Stomach (tissue), 9 donors: ENCODE measurements around the gene DCAF6. TPM values are rescaled to one million over a fixed set of nuclear protein-coding genes. Genes with fewer than 3 reads are reported as not detected.
A peak's percentile ranks its signal among the peaks of the same experiment; 100 is the strongest.

Experiments used
- DNase-seq, 2 donors: peaks; one replicate each; pipeline versions ENCODE4 v3.0.0 to v3.0.0-alpha.2; 2013 to 2019
- H3K27ac ChIP-seq, 5 donors: fragments of 200-600 bp in 4 of 5; sonication (generic) in 4 of 5; one replicate each; pipeline ENCODE4 v1.5.1; 2013 to 2019; ENCODE audit warnings: mild to moderate bottlenecking in 1 of 5, moderate library complexity in 1 of 5
- H3K27me3 ChIP-seq, 3 donors: fragments of 200-600 bp; sonication (generic); one replicate each; pipeline ENCODE4 v1.5.1; 2017 to 2019; ENCODE audit warnings: mixed run types in 1 of 3
- H3K36me3 ChIP-seq, 4 donors: fragments of 200-600 bp; sonication (generic); 1 replicate in 3 of 4; 2 replicates in 1 of 4; pipeline ENCODE4 v1.5.1; 2016 to 2019
- H3K4me1 ChIP-seq, 4 donors: fragments of 200-600 bp; sonication (generic); one replicate each; pipeline ENCODE4 v1.5.1; 2016 to 2019
- H3K4me3 ChIP-seq, 4 donors: fragments of 200-600 bp; sonication (generic) in 3 of 4; one replicate each; pipeline ENCODE4 v1.5.1; 2016 to 2019; ENCODE audit warnings: mild to moderate bottlenecking in 1 of 4
- H3K9me3 ChIP-seq, 4 donors: fragments of 200-600 bp; sonication (generic); one replicate each; pipeline ENCODE4 v1.5.1; 2016 to 2019
- CTCF ChIP-seq, 7 experiments: fragments of 450-650 bp in 4 of 7; fragments of 200-600 bp in 3 of 7; sonication (generic) in 3 of 7; IDR thresholded peaks; one replicate each; pipeline ENCODE4 v1.5.1; 2016 to 2019; ENCODE audit warnings: antibody characterized with exemption in 7 of 7, control low read depth in 2 of 7, mild to moderate bottlenecking in 1 of 7
- EP300 ChIP-seq: sonication (generic); formaldehyde crosslinking; IDR thresholded peaks from one replicate; pipeline ENCODE4 v1.6.1; 2017; ENCODE audit warnings: antibody characterized with exemption
- POLR2A ChIP-seq, 4 donors: fragments of 450-650 bp; IDR thresholded peaks; one replicate each; pipeline ENCODE4 v1.6.1; 2016; ENCODE audit warnings: antibody characterized with exemption in 4 of 4, control low read depth in 2 of 4, mild to moderate bottlenecking in 1 of 4, moderate library complexity in 1 of 4
- POLR2AphosphoS5 ChIP-seq, 3 donors: sonication (generic); formaldehyde crosslinking; IDR thresholded peaks; one replicate each; pipeline ENCODE4 v1.6.1; 2016; ENCODE audit warnings: antibody characterized with exemption in 3 of 3
- WGBS, 5 donors: extraction: QIAGEN DNeasy Blood & Tissue Kit in 3 of 5; methylation state at CpG; one replicate each; pipeline versions ENCODE4 v1.1.5 to v1.1.7; 2013 to 2018; 5-methylcytosine and 5-hydroxymethylcytosine counted together
- intact Hi-C: fragments of 100-400 bp; cut with DNase I; formaldehyde crosslinking; loops from one replicate; pipeline ENCODE4 v1.15.1; 2023; ENCODE audit warnings: low total_unique reads
- polyA plus RNA-seq, 3 donors: library from polyadenylated mRNA; stranded (reverse); fragments of 200-250 nt; gene quantifications; one replicate each; pipeline ENCODE4 v1.2.3, GENCODE V29; 2013
- total RNA-seq, 5 donors: library from RNA; depleted of rRNA; stranded (reverse); fragments of >200 nt; gene quantifications; one replicate each; pipeline versions ENCODE4 v1.1.0 to v1.2.3, GENCODE V29; 2014 to 2016
- donor health status: healthy with polysubstance abuse.
- donor health status: Bipolar disorder and iron deficiency.
- donor health status: healthy.

DCAF6 gene
- total and polyA plus RNA-seq, 8 donors, result 39.3 to 124 (median 71.9) TPM

DNA sequence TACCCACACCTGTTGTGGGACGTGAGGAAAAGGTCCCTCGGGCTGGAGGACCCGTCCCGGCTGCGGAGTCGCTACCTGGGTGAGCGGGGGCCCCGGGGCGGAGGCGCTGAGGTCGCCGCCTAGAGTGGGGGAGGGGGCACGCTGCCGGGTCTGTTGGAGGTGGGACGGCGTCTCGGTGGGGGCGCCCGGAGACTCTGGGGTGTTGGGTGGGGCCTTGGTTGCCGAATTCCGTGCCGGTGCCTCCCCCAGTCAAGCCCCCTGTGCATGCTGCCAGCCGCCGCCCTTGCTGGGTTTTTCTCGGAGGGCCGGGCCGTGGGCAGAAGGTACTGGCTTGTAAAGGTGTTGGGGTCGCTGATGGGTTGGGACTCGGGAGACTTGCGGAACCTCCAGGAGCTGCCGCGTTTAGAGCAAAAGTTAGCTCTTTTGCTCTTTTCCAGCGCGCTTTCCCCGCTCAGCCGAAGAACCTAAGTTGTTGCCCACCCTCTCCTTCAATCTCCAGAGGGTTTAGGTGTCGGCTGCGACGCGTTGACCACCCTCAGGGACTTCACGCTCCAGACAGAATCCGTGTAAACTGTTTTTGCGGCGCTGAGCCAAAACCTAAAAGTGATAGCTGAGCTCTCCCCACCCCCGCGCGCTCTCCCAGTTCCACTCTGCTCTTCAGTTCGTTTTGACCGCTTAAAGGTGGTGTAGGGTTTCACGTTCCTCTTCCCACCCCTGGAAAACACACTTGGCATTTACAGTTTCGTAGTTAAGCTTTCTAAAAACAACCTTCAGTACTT lies 636 bp downstream of the DCAF6 start, which contains the start of gene MPC2:
Gene MPC2 (minus strand): TSS at position 143 of the 779 bp plus-strand sequence. CDS start 1,231 bp downstream, outside the sequence.
- Histone ChIP-seq H3K9me3 (no peaks in the 10 kb centered on the region), H3K27me3 (no peaks in the 10 kb centered on the region), H3K27ac (peak within 1 kb of the TSS; percentile 93 to 99 (median 98)), H3K36me3 (peaks cover 0 to 5% (median 2%) of the 10 kb centered on the region in 4 donors), H3K4me1 (peaks cover under 1 to 68% (median 30%) of the 10 kb centered on the region in 4 donors), H3K4me3 (peak within 1 kb of the TSS; percentile 83 to 97 (median 94))
- peak; percentile 76 to 87 for DNase-seq
- intact Hi-C loops, result no loop called here
- TF ChIP-seq POLR2A (IDR thresholded peaks at IDR 0.05), result no peak
- TF ChIP-seq CTCF (IDR thresholded peaks at IDR 0.05), result no peak
- TF ChIP-seq POLR2AphosphoS5 (IDR thresholded peaks at IDR 0.05), result peak in 2 of 3 donors; percentile 32 to 35
- TF ChIP-seq EP300, result no peak
- 0 to 1% (median 0%) methylated on average over 10 to 51 of the region's 51 CpGs for WGBS, 5 donors

GRCh38 chr1:167937709-167938010 lies 1.2 kb downstream of the DCAF6 start:
- 0 to 1% (median 0%) methylated on average over 5 of the region's 5 CpGs for WGBS, 5 donors
- Histone ChIP-seq H3K4me1 (peaks cover 0 to 65% (median 26%) of the 10 kb centered on the region in 4 donors), H3K36me3 (peaks cover 0 to 7% (median 4%) of the 10 kb centered on the region in 4 donors), H3K27me3 (no peaks in the 10 kb centered on the region), H3K9me3 (no peaks in the 10 kb centered on the region), H3K27ac (peak overlapping the region; percentile 93 to 99 (median 98)), H3K4me3 (peak overlapping the region; percentile 83 to 97 (median 94))
- no peak for TF ChIP-seq CTCF (IDR thresholded peaks at IDR 0.05)
- TF ChIP-seq POLR2A (IDR thresholded peaks at IDR 0.05), result no peak
- TF ChIP-seq EP300, result no peak
- TF ChIP-seq POLR2AphosphoS5 (IDR thresholded peaks at IDR 0.05), result no peak
- intact Hi-C loops, result no loop called here
- DNase-seq, result no peak

- Histone ChIP-seq H3K4me1 (peaks cover 0 to 60% (median 23%) of the 10 kb centered on the region in 4 donors), H3K36me3 (peaks cover 0 to 7% (median 6%) of the 10 kb centered on the region in 4 donors), H3K27ac (peak overlapping the region in 4 of 5 donors; percentile 98 to 99 (median 98)), H3K9me3 (no peaks in the 10 kb centered on the region), H3K27me3 (no peaks in the 10 kb centered on the region), H3K4me3 (peak overlapping the region; percentile 83 to 97 (median 94))
- WGBS, 5 donors, result 25 to 49% (median 32%) methylated on average over 5 of the region's 5 CpGs
- TF ChIP-seq EP300 (no peak), CTCF (IDR thresholded peaks at IDR 0.05) (no peak), POLR2A (IDR thresholded peaks at IDR 0.05) (no peak), POLR2AphosphoS5 (IDR thresholded peaks at IDR 0.05) (no peak)
- intact Hi-C loops, result no loop called here
- DNase-seq, result no peak
Observed at GRCh38 chr1:167938080-167938636, 1.7 kb downstream of the DCAF6 start.

GRCh38 chr1:167940264-167940663 lies 3.8 kb downstream of the DCAF6 start:
- H3K27ac ChIP-seq, result no peak overlapping the region
- H3K9me3 ChIP-seq, result no peaks in the 10 kb centered on the region
- H3K36me3 ChIP-seq, result peaks cover 0 to 16% (median 12%) of the 10 kb centered on the region in 4 donors
- no peaks in the 10 kb centered on the region for H3K27me3 ChIP-seq
- H3K4me1 ChIP-seq, result peaks cover 0 to 40% (median 17%) of the 10 kb centered on the region in 4 donors
- DNase-seq, result no peak
- WGBS, 5 donors, result 96 to 98% (median 97%) methylated on average over 2 of the region's 2 CpGs
- TF ChIP-seq EP300 (no peak), CTCF (IDR thresholded peaks at IDR 0.05) (no peak), POLR2A (IDR thresholded peaks at IDR 0.05) (no peak), POLR2AphosphoS5 (IDR thresholded peaks at IDR 0.05) (no peak)
- H3K4me3 ChIP-seq, result no peak overlapping the region
- intact Hi-C loops, result no loop called here
